LHCN-M2 (cell line): Measurements from ENCODE around the gene PTPRC. TPM values are rescaled to one million over a fixed set of nuclear protein-coding genes. Genes with fewer than 3 reads are reported as not detected.

ENCODE experiments used
- DNase-seq: peaks from one replicate; pipeline ENCODE4 v3.0.0-alpha.2; 2012; ENCODE audit warnings: low read depth
- total RNA-seq: library from RNA; depleted of rRNA; stranded (reverse); fragments of >200 nt; gene quantifications from 2 replicates; pipeline ENCODE4 v1.2.3, GENCODE V29; 2014

Gene PTPRC
- total RNA-seq, 1 experiment from 2014 or later = 0.23 TPM

- DNase-seq = no peak
Observed at GRCh38 chr1:198643808-198644207, 5.0 kb downstream of the PTPRC start.

GRCh38 chr1:198647055-198647454, 8.2 kb downstream of the PTPRC start:
- DNase-seq = no peak

GRCh38 chr1:198648592-198648991, 9.8 kb downstream of the PTPRC start:
- DNase-seq = no peak

GRCh38 chr1:198649232-198649967, 10.6 kb downstream of the PTPRC start:
- DNase-seq = no peak

GRCh38 chr1:198649968-198650338, 11.1 kb downstream of the PTPRC start:
- no peak for DNase-seq

- DNase-seq = no peak
Observed at GRCh38 chr1:198650506-198650905, 11.7 kb downstream of the PTPRC start.

- no peak for DNase-seq
Observed at GRCh38 chr1:198651650-198652400, 13.0 kb downstream of the PTPRC start.

- DNase-seq = no peak
Observed at GRCh38 chr1:198653808-198654413, 15.1 kb downstream of the PTPRC start.

GRCh38 chr1:198655459-198656121, 16.8 kb downstream of the PTPRC start:
- DNase-seq = no peak

GRCh38 chr1:198656500-198656932, 17.7 kb downstream of the PTPRC start:
- DNase-seq = no peak

GRCh38 chr1:198657550-198658064, 18.8 kb downstream of the PTPRC start:
- peak; percentile 92 for DNase-seq

GRCh38 chr1:198660341-198661261, 21.8 kb downstream of the PTPRC start:
- DNase-seq = no peak

- DNase-seq = no peak
Observed at GRCh38 chr1:198662821-198663220, 24.0 kb downstream of the PTPRC start.

GRCh38 chr1:198664068-198664788, 25.4 kb downstream of the PTPRC start:
- DNase-seq = no peak

GRCh38 chr1:198667186-198667585, 28.3 kb downstream of the PTPRC start:
- no peak for DNase-seq

- DNase-seq = no peak
Observed at GRCh38 chr1:198667807-198668206, 29.0 kb downstream of the PTPRC start.

GRCh38 chr1:198669023-198669698, 30.3 kb downstream of the PTPRC start:
- peak; percentile 97 for DNase-seq

GRCh38 chr1:198669771-198670170, 30.9 kb downstream of the PTPRC start:
- DNase-seq = no peak

- no peak for DNase-seq
Observed at GRCh38 chr1:198671136-198671535, 32.3 kb downstream of the PTPRC start.
